Measurements from ENCODE around the gene TCF23.

The TCF23 gene

GRCh38 chr2:27128668-27129571 lies 19.9 kb upstream of the TCF23 start:
- DNase-seq = no peak

- no peak for DNase-seq
Measured at GRCh38 chr2:27130396-27130795, 18.4 kb upstream of the TCF23 start.

- no peak for DNase-seq
Measured at GRCh38 chr2:27131429-27131828, 17.4 kb upstream of the TCF23 start.

GRCh38 chr2:27133195-27133875 lies 15.5 kb upstream of the TCF23 start:
- DNase-seq = no peak

- peak; percentile 99 for DNase-seq
Measured at GRCh38 chr2:27133905-27134780, 14.7 kb upstream of the TCF23 start, which contains the start of gene PREB. Gene PREB (minus strand): TSS chr2:27134636. CDS start chr2:27134421, 215 bp downstream.

GRCh38 chr2:27134781-27135477 lies 13.9 kb upstream of the TCF23 start:
- no peak for DNase-seq

GRCh38 chr2:27135478-27135955 lies 13.3 kb upstream of the TCF23 start:
- DNase-seq = no peak

GRCh38 chr2:27136751-27137150 lies 12.1 kb upstream of the TCF23 start:
- no peak for DNase-seq

- DNase-seq = no peak
Measured at GRCh38 chr2:27137322-27137935, 11.4 kb upstream of the TCF23 start.

GRCh38 chr2:27138111-27138510 lies 10.7 kb upstream of the TCF23 start:
- no peak for DNase-seq

- DNase-seq = no peak
Measured at GRCh38 chr2:27139310-27139709, 9.5 kb upstream of the TCF23 start, which contains the start of gene PRR30. Gene PRR30 (minus strand): TSS chr2:27139410. CDS start chr2:27138329, 1,081 bp downstream.

GRCh38 chr2:27143285-27143684 lies 5.5 kb upstream of the TCF23 start:
- no peak for DNase-seq

- DNase-seq = no peak
Measured at GRCh38 chr2:27145682-27146081, 3.1 kb upstream of the TCF23 start.

- DNase-seq = no peak
Measured at GRCh38 chr2:27147935-27148334, 869 bp upstream of the TCF23 start.

- no peak for DNase-seq
Measured at GRCh38 chr2:27149570-27150405, 984 bp downstream of the TCF23 start.

GRCh38 chr2:27150639-27151230 lies 1.9 kb downstream of the TCF23 start:
- DNase-seq = no peak

- no peak for DNase-seq
Measured at GRCh38 chr2:27152102-27152795, 3.4 kb downstream of the TCF23 start.

GRCh38 chr2:27152796-27153464 lies 4.1 kb downstream of the TCF23 start:
- DNase-seq = no peak

GRCh38 chr2:27154488-27154887 lies 5.7 kb downstream of the TCF23 start:
- no peak for DNase-seq

Data from eye (tissue), 1 donor.